Liver (tissue), 3 donors: ENCODE measurements around the gene CYBRD1.

Source experiments
- ATF3 ChIP-seq: IDR thresholded peaks from 2 replicates; pipeline ENCODE4 v1.6.1; 2016; ENCODE audit warnings: antibody characterized with exemption
- CTCF ChIP-seq: fragments of 150-350 bp; IDR thresholded peaks from 2 replicates; pipeline ENCODE4 v1.5.1; 2017; ENCODE audit warnings: improper control_type of control experiment, low read depth, low read length; ENCODE audit not compliant: missing input control
- EGR1 ChIP-seq, 2 donors: IDR thresholded peaks; 2 replicates each; pipeline ENCODE4 v1.6.1; 2016 to 2018; ENCODE audit warnings: antibody characterized with exemption in 2 of 2, low read depth in 2 of 2
- FOXA1 ChIP-seq: IDR thresholded peaks from 2 replicates; pipeline ENCODE4 v1.6.1; 2016; ENCODE audit warnings: antibody characterized with exemption
- GABPA ChIP-seq, 2 donors: IDR thresholded peaks in 1 of 2; conservative IDR thresholded peaks in 1 of 2; 2 replicates each; pipeline ENCODE4 v1.6.1; 2016; ENCODE audit warnings: antibody characterized with exemption in 2 of 2, mild to moderate bottlenecking in 1 of 2, moderate library complexity in 1 of 2
- MAX ChIP-seq: IDR thresholded peaks from 2 replicates; pipeline ENCODE4 v1.6.1; 2016; ENCODE audit warnings: antibody characterized with exemption
- RAD21 ChIP-seq, 2 donors: IDR thresholded peaks; 2 replicates each; pipeline ENCODE4 v1.6.1; 2016; ENCODE audit warnings: antibody characterized with exemption in 2 of 2, mild to moderate bottlenecking in 2 of 2
- REST ChIP-seq: IDR thresholded peaks from 2 replicates; pipeline ENCODE4 v1.6.1; 2016; ENCODE audit warnings: antibody characterized with exemption, mild to moderate bottlenecking
- RXRA ChIP-seq, 2 donors: IDR thresholded peaks; 2 replicates each; pipeline ENCODE4 v1.6.1; 2017 to 2018; ENCODE audit warnings: antibody characterized with exemption in 2 of 2, mild to moderate bottlenecking in 1 of 2
- SP1 ChIP-seq: IDR thresholded peaks from 2 replicates; pipeline ENCODE4 v1.6.1; 2018; ENCODE audit warnings: antibody characterized with exemption, mild to moderate bottlenecking
- donor health status: healthy.
- donor health status: healthy.

- TF ChIP-seq MAX = no peak
- no peak for TF ChIP-seq CTCF
- TF ChIP-seq GABPA (IDR thresholded peaks at IDR 0.05 in 1 of 2, conservative IDR thresholded peaks at IDR 0.05 in 1 of 2) = no peak
- no peak for TF ChIP-seq SP1
- no peak for TF ChIP-seq RAD21 (IDR thresholded peaks at IDR 0.05)
- no peak for TF ChIP-seq REST
- TF ChIP-seq RXRA (IDR thresholded peaks at IDR 0.05) = no peak
- no peak for TF ChIP-seq ATF3
- no peak for TF ChIP-seq FOXA1
- TF ChIP-seq EGR1 (IDR thresholded peaks at IDR 0.05; ENCODE audit: low read depth in 2 of 2) = no peak
These were observed 42.2 kb downstream of the CYBRD1 start for GRCh38 chr2:171564463-171564862.
